Measurements from ENCODE around the gene ACTRT3. TPM values are rescaled to one million over a fixed set of nuclear protein-coding genes. Genes with fewer than 3 reads are reported as not detected.

The ACTRT3 gene
- total and polyA plus RNA-seq, 2 donors (not counting 3 experiments of a cell fraction or from before 2014, with no cell fraction given): 2.6 to 3.3 TPM

DNA sequence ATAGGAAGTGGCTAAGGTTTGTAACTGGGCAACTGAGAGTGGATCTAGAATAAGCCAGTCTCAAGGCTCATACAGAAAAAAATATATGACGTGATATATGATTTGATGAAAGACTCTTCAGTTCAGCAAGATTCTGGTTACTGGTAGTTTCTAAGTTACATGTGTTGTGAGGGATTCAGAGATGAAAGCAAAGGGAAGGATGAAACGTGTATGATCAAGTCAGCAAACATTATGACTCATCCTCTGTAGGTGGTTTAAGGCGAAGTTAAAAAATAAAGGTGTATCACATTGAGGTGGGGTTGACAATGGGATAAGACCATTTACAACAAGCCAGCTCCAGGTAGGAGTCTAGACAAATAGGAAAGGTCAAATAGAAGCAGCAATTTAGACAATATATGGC, 20.7 kb downstream of the ACTRT3 start:
- no peaks in the 10 kb centered on the region for H3K9me3 ChIP-seq (replicated peaks; ENCODE audit: control insufficient read depth, insufficient read depth, low read length)
- no peaks in the 10 kb centered on the region for H4K20me1 ChIP-seq (replicated peaks; ENCODE audit: control insufficient read depth, extremely low read depth, insufficient read depth, low read length)
- H3K4me3 ChIP-seq (replicated peaks in 1 of 3; ENCODE audit: insufficient read depth in 1 of 3, low read depth in 1 of 3, low read length in 3 of 3): no peak overlapping the region
- H3K9me1 ChIP-seq (replicated peaks; ENCODE audit: control insufficient read depth, extremely low read depth, insufficient read depth, low read length): no peaks in the 10 kb centered on the region
- H3K36me3 ChIP-seq (ENCODE audit: control insufficient read depth in 2 of 2, extremely low read depth in 1 of 2, insufficient read depth in 2 of 2, low read length in 2 of 2): no peaks in the 10 kb centered on the region
- no peak overlapping the region for H3K27ac ChIP-seq (ENCODE audit: insufficient read depth, low read depth, low read length)
- intact Hi-C loops (cut with micrococcal nuclease): no loop called here
- DNase-seq (ENCODE audit: low read depth, low spot score) (no peak), FAIRE-seq (no peak)
- no peaks in the 10 kb centered on the region for H3K4me1 ChIP-seq (ENCODE audit: control insufficient read depth, extremely low read depth, insufficient read depth, low read length)
- dilution Hi-C loops (cut with MboI; ENCODE audit: extremely low pct_ligation_motif_present, low sequenced_read_pairs): no loop called here
- POLR2A ChIA-PET: interaction anchor here (0.5 kb wide), 1 partner anchor 24 kb away, joined by 4 read pairs; no protein-coding TSS in a partner anchor
- H3K27me3 ChIP-seq (ENCODE audit: control insufficient read depth in 2 of 2, insufficient read depth in 2 of 2, low read length in 2 of 2): peaks cover 3 to 22% of the 10 kb centered on the region in 2 experiments
- BruUV-seq (replicated peaks): no TSS peak
- TF ChIP-seq, protein P1, sequence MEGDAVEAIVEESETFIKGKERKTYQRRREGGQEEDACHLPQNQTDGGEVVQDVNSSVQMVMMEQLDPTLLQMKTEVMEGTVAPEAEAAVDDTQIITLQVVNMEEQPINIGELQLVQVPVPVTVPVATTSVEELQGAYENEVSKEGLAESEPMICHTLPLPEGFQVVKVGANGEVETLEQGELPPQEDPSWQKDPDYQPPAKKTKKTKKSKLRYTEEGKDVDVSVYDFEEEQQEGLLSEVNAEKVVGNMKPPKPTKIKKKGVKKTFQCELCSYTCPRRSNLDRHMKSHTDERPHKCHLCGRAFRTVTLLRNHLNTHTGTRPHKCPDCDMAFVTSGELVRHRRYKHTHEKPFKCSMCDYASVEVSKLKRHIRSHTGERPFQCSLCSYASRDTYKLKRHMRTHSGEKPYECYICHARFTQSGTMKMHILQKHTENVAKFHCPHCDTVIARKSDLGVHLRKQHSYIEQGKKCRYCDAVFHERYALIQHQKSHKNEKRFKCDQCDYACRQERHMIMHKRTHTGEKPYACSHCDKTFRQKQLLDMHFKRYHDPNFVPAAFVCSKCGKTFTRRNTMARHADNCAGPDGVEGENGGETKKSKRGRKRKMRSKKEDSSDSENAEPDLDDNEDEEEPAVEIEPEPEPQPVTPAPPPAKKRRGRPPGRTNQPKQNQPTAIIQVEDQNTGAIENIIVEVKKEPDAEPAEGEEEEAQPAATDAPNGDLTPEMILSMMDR (IDR thresholded peaks at IDR 0.05; ENCODE audit: extremely low read depth in 1 of 2, insufficient read depth in 1 of 2, low read depth in 1 of 2, low read length in 2 of 2): no peak
- no peak for TF ChIP-seq FOS (IDR thresholded peaks at IDR 0.05; ENCODE audit: borderline replicate concordance, insufficient read depth, low read length)
- no peak for TF ChIP-seq GATA2 (IDR thresholded peaks at IDR 0.05; ENCODE audit: insufficient read depth, insufficient read length, low read depth, low read length)
- no peak for TF ChIP-seq POLR2A (IDR thresholded peaks at IDR 0.05; ENCODE audit: low read depth, low read length)
- TF ChIP-seq JUN (IDR thresholded peaks at IDR 0.05; ENCODE audit: borderline replicate concordance, insufficient read depth, insufficient read length, low read depth): peak; percentile 32
- TF ChIP-seq, protein P2, sequence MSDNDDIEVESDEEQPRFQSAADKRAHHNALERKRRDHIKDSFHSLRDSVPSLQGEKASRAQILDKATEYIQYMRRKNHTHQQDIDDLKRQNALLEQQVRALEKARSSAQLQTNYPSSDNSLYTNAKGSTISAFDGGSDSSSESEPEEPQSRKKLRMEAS (IDR thresholded peaks at IDR 0.05; ENCODE audit: insufficient read depth, insufficient read length): no peak
- TF ChIP-seq MYC (IDR thresholded peaks at IDR 0.05; ENCODE audit: low read depth, low read length): no peak
- no peaks in the 10 kb centered on the region for H3K79me2 ChIP-seq (ENCODE audit: control insufficient read depth, insufficient read depth, low read length)
- H2AFZ ChIP-seq (ENCODE audit: low read depth, low read length): no peak overlapping the region
- no peak overlapping the region for H3K4me2 ChIP-seq (ENCODE audit: insufficient read depth, low read length)
- CTCF ChIA-PET: no interaction called here
- no peak overlapping the region for H3K9ac ChIP-seq (replicated peaks; ENCODE audit: extremely low read depth, insufficient read depth, low read length)
